ENCODE results near the gene NINL.
"Not testable (repeated sequence)": the region's sequence is repeated elsewhere in the genome, so short reads cannot be mapped to it uniquely, and the experiment has no call there.

NINL gene

DNA sequence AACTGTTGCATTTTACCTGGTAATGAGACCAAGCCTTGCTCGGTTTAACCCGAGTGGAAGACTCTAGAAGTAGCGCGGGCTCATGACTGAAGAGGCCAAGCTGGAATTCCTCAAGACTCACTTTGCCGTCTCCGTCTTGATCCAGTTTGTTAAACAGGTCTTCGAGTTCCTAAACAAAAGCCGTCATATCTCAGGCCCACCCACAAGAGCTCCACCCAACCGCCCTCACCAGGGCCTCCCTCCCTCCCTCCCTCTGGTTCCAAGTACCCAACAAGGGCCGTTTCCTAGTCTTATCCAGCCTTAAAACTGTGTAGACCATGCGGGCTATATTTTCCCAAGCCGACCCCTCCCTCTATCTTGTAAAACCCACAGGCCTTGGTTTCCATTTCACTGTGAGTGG is 81.4 kb downstream of the NINL start:
- no peak for DNase-seq (ENCODE audit: low read depth)
- H3K4me3 ChIP-seq (ENCODE audit: low read depth, low read length), result no peak overlapping the region
- TF ChIP-seq, protein P1, sequence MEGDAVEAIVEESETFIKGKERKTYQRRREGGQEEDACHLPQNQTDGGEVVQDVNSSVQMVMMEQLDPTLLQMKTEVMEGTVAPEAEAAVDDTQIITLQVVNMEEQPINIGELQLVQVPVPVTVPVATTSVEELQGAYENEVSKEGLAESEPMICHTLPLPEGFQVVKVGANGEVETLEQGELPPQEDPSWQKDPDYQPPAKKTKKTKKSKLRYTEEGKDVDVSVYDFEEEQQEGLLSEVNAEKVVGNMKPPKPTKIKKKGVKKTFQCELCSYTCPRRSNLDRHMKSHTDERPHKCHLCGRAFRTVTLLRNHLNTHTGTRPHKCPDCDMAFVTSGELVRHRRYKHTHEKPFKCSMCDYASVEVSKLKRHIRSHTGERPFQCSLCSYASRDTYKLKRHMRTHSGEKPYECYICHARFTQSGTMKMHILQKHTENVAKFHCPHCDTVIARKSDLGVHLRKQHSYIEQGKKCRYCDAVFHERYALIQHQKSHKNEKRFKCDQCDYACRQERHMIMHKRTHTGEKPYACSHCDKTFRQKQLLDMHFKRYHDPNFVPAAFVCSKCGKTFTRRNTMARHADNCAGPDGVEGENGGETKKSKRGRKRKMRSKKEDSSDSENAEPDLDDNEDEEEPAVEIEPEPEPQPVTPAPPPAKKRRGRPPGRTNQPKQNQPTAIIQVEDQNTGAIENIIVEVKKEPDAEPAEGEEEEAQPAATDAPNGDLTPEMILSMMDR (IDR thresholded peaks at IDR 0.05; ENCODE audit: control insufficient read depth, extremely low read depth, insufficient read depth), result no peak

DNA sequence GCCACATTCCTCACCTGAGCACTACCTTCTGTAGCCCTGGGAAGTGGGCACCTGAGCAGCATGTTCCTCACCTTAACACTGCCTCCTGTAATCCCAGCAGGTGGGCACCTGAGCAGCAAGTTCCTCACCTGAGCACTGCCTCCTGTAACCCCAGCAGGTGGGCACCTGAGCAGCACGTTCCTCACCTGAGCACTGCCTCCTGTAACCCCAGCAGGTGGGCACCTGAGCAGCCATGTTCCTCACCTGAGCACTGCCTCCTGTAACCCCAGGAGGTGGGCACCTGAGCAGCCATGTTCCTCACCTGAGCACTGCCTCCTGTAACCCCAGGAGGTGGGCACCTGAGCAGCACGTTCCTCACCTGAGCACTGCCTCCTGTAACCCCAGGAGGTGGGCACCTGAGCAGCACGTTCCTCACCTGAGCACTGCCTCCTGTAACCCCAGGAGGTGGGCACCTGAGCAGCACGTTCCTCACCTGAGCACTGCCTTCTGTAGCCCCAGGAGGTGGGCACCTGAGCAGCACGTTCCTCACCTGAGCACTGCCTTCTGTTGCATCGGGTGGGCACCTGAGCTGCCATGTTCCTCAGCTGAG is 82.2 kb downstream of the NINL start:
- not testable (repeated sequence) for H3K4me3 ChIP-seq (ENCODE audit: low read depth, low read length); DNase-seq (ENCODE audit: low read depth)

DNA sequence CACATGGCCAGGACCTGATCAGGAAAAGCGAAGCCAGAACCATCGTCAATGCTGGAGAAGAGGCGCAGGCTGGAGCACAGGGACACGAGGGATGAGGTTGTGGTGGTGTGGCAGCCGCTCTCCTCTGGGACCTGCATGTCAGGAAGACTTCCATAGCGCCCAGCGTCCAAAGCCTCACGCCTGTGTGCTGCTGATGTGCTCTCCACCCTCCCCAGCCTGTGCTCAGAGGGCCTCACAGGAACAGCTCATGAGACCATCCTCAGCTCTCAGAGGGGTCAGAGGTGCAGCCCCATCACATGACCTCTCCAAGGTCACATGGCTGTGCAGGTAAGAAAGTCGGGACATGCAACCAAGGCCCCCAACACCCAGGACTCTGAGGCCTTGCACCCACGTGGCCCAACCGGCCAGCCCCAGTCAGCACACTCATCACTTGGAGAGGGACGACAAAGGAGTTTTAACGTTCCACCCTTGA is 84.4 kb downstream of the NINL start:
- H3K4me3 ChIP-seq (ENCODE audit: low read depth, low read length), result no peak overlapping the region
- TF ChIP-seq, protein P1 (IDR thresholded peaks at IDR 0.05; ENCODE audit: control insufficient read depth, extremely low read depth, insufficient read depth), result no peak
- DNase-seq (ENCODE audit: low read depth), result no peak

DNA sequence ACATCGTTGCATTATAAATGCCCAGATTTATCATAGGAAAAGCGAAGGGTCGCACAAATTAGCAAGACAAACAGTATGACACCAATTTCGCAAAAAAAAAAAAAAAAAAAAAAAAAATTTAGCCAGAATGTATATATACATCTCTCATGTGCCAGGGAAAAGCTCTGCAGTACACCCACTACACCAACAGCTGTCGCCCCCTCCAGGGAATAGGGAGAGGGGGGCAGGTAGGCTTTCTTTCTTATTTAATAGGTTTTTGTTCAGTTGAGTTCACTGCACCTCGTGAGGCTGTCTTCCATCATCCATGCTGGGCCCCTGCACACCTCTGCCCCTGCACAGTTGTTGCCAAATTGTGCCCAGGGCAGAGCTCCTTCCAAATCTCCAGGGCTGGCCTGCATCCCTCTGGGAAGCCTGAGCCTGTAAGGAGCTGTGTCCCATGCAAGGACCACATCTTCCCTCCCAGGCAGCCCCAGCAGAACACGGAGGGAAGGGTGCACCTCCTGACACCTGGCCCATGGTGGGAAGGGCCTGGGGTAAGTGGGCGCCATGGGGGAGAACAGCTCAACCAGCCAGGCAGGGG is 85.4 kb downstream of the NINL start:
- TF ChIP-seq, protein P1 (IDR thresholded peaks at IDR 0.05; ENCODE audit: control insufficient read depth, extremely low read depth, insufficient read depth), result no peak

DNA sequence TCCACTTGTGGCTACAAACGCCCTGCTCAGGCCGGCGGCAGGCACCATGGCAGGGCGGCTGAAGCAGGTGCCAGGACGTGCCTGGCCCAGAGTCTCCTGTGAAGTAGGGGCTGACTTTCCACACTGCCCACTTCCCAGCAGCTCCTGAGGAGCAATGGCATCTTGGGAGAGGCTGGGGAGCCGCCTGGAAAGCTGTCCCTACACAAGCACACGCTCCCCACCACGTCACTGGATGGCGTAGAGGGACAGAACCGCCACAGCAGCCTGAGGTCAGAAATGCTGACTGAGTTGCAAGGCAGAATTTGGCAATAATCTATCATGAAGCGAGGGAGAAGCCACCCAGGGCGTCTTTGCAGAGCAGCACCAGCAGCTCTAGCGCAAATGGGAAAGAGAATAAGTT is 86.3 kb downstream of the NINL start:
- no peak for DNase-seq (ENCODE audit: low read depth)
- TF ChIP-seq, protein P1 (IDR thresholded peaks at IDR 0.05; ENCODE audit: control insufficient read depth, extremely low read depth, insufficient read depth), result no peak

More for the DNA sequence above, 85.4 kb downstream of the NINL start:
- no peak for DNase-seq (ENCODE audit: low read depth)
- H3K4me3 ChIP-seq (ENCODE audit: low read depth, low read length), result no peak overlapping the region

DNA sequence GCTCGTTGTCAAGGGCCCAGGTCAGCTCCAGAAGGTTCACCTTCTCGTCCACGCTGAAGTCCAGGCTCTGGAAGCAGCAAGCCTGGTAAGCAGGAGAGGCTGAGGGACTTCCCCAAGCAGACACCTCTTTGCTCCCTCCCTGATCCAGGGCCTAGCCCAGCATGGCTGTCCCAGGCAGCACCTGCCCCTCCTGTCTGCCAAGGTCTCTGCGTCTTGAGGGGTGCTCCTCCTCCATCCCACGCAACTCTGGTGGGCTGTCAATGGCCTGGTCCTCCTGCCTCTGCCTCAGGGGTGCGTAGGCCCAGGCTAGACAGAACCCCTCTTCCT is 87.1 kb downstream of the NINL start:
- no peak for DNase-seq (ENCODE audit: low read depth)
- H3K4me3 ChIP-seq (ENCODE audit: low read depth, low read length), result no peak overlapping the region
- TF ChIP-seq, protein P1 (IDR thresholded peaks at IDR 0.05; ENCODE audit: control insufficient read depth, extremely low read depth, insufficient read depth), result no peak

More for the DNA sequence above, 86.3 kb downstream of the NINL start:
- no peak overlapping the region for H3K4me3 ChIP-seq (ENCODE audit: low read depth, low read length)

DNA sequence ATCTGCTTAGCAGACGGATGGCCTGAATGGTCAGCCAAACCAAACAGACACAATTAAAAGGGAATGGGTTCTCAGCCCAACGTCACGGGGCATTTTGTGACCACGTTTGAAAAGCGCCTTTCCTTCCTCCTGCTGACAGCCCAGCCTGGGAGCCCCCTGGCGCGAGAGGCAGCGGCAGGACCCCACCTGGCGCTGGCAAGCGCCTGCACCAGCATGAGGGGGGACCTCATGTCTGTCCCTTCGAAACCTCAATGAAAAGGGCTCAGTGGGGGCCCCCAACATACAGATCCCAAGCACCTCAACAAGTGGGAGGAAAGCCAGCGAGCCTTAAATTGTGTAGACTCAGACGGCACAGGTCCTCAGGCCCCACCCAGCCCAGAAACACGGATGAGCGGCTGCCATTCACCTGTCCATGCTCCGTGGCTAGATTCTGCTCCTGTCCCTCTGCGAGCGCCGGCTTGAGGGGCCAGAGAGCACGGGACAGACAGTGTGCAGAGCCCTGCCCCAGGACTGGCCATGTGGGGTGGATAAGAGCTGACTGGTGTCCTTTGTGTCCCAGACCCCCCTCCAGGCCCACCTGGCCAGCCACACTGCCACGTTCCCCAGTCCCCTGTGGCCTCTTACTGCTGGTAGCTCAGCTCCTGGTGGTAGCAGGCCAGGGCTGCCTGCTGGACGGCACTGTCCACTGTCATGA is 87.6 kb downstream of the NINL start:
- DNase-seq (ENCODE audit: low read depth), result no peak

More for the DNA sequence above, 87.6 kb downstream of the NINL start:
- TF ChIP-seq, protein P1 (IDR thresholded peaks at IDR 0.05; ENCODE audit: control insufficient read depth, extremely low read depth, insufficient read depth), result no peak
- no peak overlapping the region for H3K4me3 ChIP-seq (ENCODE audit: low read depth, low read length)
